Measurements from ENCODE around the gene TNFSF11.

- TF ChIP-seq POLR2AphosphoS5 (IDR thresholded peaks at IDR 0.05; ENCODE audit: low read depth) (no peak), CTCF (conservative IDR thresholded peaks at IDR 0.05; ENCODE audit: low read depth in 2 of 2) (no peak), EZH2 (IDR thresholded peaks at IDR 0.05; ENCODE audit: low read depth, unreplicated experiment) (no peak), REST (IDR thresholded peaks at IDR 0.05; ENCODE audit: unreplicated experiment) (no peak), ZNF331 (CRISPR knock-in tag; IDR thresholded peaks at IDR 0.05; ENCODE audit: low read depth) (no peak), EZH2phosphoT487 (IDR thresholded peaks at IDR 0.05; ENCODE audit: unreplicated experiment) (no peak), CREB1 (CRISPR knock-in tag; IDR thresholded peaks at IDR 0.05; ENCODE audit: low read depth) (no peak), ETS1 (IDR thresholded peaks at IDR 0.05) (no peak), JUNB (IDR thresholded peaks at IDR 0.05; ENCODE audit: unreplicated experiment) (no peak)
These were observed 29.0 kb downstream of the TNFSF11 start for GRCh38 chr13:42602906-42603305.
